Endodermal cell (in vitro differentiated cells): ENCODE data around the gene SH3PXD2A. TPM values are rescaled to one million over a fixed set of nuclear protein-coding genes. Genes with fewer than 3 reads are reported as not detected.

Source experiments
- DNase-seq: peaks from one replicate; pipeline ENCODE4 v3.0.0-alpha.2; 2017
- H3K27ac ChIP-seq: 2 replicates; pipeline ENCODE4 v1.5.1; 2013; ENCODE audit warnings: mild to moderate bottlenecking, low read depth, low read length, moderate library complexity
- H3K27me3 ChIP-seq: 2 replicates; pipeline ENCODE4 v1.6.1; 2013; ENCODE audit warnings: mild to moderate bottlenecking, low read length, moderate library complexity; ENCODE audit not compliant: insufficient read depth, control insufficient read depth, poor library complexity, severe bottlenecking
- H3K36me3 ChIP-seq: 2 replicates; pipeline ENCODE4 v1.7.0; 2013; ENCODE audit warnings: mild to moderate bottlenecking, low read length, moderate library complexity; ENCODE audit not compliant: control insufficient read depth, insufficient read depth
- H3K4me1 ChIP-seq: one replicate; pipeline ENCODE4 v1.7.0; 2013; ENCODE audit warnings: low read length; ENCODE audit not compliant: control insufficient read depth, insufficient read depth
- H3K4me3 ChIP-seq: 2 replicates; pipeline ENCODE4 v1.5.1; 2013; ENCODE audit warnings: mild to moderate bottlenecking, low read length, moderate library complexity
- H3K9ac ChIP-seq: 2 replicates; pipeline ENCODE4 v1.6.1; 2013; ENCODE audit warnings: mild to moderate bottlenecking, low read length, moderate library complexity; ENCODE audit not compliant: poor library complexity, severe bottlenecking; ENCODE audit errors: extremely low read depth
- H3K9me3 ChIP-seq: 2 replicates; pipeline ENCODE4 v1.6.1; 2013; ENCODE audit warnings: mild to moderate bottlenecking, low read length, moderate library complexity; ENCODE audit not compliant: control insufficient read depth
- H3K27ac Mint-ChIP-seq: 2 replicates; pipeline ENCODE4 v1.8.0; 2020; ENCODE audit warnings: mixed read lengths
- H3K27me3 Mint-ChIP-seq: 2 replicates; pipeline ENCODE4 v1.8.0; 2021; ENCODE audit warnings: mild to moderate bottlenecking, mixed read lengths; ENCODE audit not compliant: insufficient read depth
- H3K36me3 Mint-ChIP-seq: 2 replicates; pipeline ENCODE4 v1.8.0; 2020; ENCODE audit warnings: low read depth, mixed read lengths
- H3K4me1 Mint-ChIP-seq: 2 replicates; pipeline ENCODE4 v1.8.0; 2020; ENCODE audit warnings: mixed read lengths
- H3K4me3 Mint-ChIP-seq: 2 replicates; pipeline ENCODE4 v1.8.0; 2020; ENCODE audit warnings: mild to moderate bottlenecking, moderate library complexity, mixed read lengths
- H3K9me3 Mint-ChIP-seq: 2 replicates; pipeline ENCODE4 v1.8.0; 2020; ENCODE audit warnings: mild to moderate bottlenecking, mixed read lengths
- WGBS, 2 experiments: methylation state at CpG; one replicate each; pipeline versions ENCODE4 v1.1.5 to v1.1.7; 2013; ENCODE audit warnings: missing lambda C conversion rate in 2 of 2, mixed read lengths in 1 of 2; ENCODE audit not compliant: insufficient coverage in 1 of 2, insufficient read length in 1 of 2; 5-methylcytosine and 5-hydroxymethylcytosine counted together
- total RNA-seq, 2 donors: library from RNA; stranded (reverse); fragmentation: NEBNext Ultra II Directional in 1 of 2; extraction: Animal tissue kit (Norgen Biotek cat#: 25700) in 1 of 2; gene quantifications; 2 replicates in 1 of 2; 3 replicates in 1 of 2; pipeline ENCODE4 v1.2.1, GENCODE V29; 2021
- TF ChIP-seq, protein P1 (sequence below): fragments of 200-600 bp; sonication (generic); conservative IDR thresholded peaks from 2 replicates; pipeline ENCODE4 v1.5.0; 2021; ENCODE audit warnings: antibody characterized with exemption, mild to moderate bottlenecking

The SH3PXD2A gene
- total RNA-seq, 2 donors from 2014 or later: 15.7 to 22.6 TPM

DNA sequence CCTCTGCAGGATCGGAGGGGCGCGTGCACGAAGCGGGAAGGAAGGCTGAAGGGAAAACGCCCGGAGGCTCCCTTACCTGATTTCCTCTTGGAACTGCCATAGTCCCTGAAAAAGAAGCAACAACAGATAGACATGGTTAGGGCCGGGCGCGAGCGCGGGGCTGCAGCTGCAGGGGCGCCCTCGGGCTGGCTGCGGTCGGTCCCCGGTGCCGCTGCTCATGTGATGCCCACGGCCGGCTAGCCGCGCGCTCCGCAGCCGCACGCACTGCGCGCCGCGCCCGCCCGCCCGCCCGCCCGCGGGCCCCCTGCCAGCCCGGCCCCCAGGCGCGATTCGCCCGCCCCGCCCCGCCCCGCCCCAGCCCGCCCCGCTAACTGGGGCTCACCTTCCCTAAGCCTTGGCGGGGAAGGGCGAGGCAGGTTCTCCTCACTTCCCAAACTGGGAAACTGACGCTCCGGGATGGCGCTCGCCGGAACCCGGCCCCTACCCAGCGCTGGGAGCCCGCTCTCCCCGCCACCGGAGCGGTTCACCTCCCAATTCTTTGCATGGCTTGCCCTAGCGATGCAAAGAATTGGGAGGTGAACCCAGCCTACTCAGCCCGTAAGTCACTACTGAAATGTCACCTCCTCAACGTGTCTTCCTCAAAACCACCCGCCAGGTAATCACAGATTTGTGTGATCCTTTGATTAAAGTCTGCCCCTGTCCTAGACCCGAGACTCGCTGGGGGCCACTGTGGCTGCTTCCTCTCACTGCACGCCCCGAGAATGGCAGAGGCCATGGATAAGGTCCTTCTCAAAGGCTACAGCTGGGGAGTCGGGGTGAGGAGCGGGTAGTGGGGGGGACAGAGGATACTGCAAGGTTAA lies 162.2 kb downstream of the SH3PXD2A start:
- peaks cover 9% of the 10 kb centered on the region for H3K4me1 Mint-ChIP-seq
- 4 to 6% methylated on average over 21 to 60 of the region's 69 CpGs for WGBS, 2 experiments
- H3K27me3 Mint-ChIP-seq: peaks cover 46% of the 10 kb centered on the region
- TF ChIP-seq, protein P1, sequence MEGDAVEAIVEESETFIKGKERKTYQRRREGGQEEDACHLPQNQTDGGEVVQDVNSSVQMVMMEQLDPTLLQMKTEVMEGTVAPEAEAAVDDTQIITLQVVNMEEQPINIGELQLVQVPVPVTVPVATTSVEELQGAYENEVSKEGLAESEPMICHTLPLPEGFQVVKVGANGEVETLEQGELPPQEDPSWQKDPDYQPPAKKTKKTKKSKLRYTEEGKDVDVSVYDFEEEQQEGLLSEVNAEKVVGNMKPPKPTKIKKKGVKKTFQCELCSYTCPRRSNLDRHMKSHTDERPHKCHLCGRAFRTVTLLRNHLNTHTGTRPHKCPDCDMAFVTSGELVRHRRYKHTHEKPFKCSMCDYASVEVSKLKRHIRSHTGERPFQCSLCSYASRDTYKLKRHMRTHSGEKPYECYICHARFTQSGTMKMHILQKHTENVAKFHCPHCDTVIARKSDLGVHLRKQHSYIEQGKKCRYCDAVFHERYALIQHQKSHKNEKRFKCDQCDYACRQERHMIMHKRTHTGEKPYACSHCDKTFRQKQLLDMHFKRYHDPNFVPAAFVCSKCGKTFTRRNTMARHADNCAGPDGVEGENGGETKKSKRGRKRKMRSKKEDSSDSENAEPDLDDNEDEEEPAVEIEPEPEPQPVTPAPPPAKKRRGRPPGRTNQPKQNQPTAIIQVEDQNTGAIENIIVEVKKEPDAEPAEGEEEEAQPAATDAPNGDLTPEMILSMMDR: no peak
- Histone ChIP-seq H3K4me1 (peaks cover 6% of the 10 kb centered on the region), H3K9ac (no peak overlapping the region), H3K27me3 (peaks cover 37% of the 10 kb centered on the region), H3K9me3 (no peaks in the 10 kb centered on the region), H3K36me3 (no peaks in the 10 kb centered on the region), H3K4me3 (peak overlapping the region; percentile 71), H3K27ac (no peak overlapping the region)
- H3K4me3 Mint-ChIP-seq: peak overlapping the region; percentile 57
- no peak overlapping the region for H3K27ac Mint-ChIP-seq
- H3K36me3 Mint-ChIP-seq: no peaks in the 10 kb centered on the region
- no peaks in the 10 kb centered on the region for H3K9me3 Mint-ChIP-seq
- DNase-seq: peak; percentile 80

DNA sequence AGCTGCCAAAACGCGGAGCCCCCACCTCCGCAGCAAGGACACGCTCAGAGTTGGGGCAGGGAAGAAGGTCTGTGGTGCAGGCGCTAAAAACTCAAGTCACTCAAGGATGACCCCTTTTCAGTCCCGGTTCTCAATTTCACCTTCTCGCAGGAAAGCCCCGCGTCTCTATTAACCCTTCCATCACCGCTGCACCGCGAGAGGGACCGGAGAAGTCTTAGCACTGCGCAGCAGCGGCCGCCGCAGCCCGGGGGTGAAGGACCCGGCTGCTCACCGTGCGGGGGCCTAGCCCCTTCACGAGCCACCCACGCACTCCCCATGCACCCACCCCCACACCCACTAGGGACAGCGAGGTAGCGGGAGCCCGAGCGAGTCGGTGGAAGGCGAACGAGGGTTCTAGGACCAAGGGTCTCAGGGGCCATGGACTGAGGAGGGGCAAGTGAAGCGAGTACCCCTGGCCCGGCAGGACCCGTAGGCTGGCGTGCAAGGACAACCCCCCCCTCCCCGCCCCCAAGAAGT lies 162.9 kb downstream of the SH3PXD2A start:
- H3K27ac Mint-ChIP-seq: no peak overlapping the region

DNA sequence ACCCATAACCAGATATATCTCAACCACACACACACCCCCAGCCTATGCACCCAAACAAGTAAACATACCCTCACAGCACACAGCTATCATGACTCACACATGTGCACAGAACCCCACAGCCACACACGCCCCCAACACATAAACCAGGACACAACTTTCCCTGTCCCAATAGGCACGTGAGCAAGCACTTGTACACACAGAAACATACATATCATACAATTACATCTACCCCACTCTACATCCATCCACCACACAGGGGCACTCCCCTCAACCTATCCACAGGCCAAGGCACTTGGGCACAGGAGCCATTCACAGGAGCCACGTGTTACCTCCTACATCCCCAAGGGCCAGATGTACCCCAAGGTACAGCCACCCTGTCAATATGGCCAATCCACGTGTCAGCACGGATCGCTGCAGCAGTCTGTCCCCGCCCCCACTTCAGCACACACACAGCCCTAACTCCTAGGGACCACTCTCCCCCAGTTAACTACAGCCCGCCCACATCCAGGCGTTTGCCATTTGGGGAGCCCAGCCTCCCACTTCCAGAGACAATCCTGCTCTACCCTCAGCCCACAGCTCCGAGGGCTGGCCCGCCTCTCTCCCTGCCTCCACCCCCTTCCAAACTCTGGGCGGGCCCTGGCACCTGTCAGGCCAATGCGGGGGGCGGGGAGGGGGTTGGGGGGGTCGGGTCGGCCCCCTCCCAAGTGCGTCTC lies 163.5 kb downstream of the SH3PXD2A start:
- TF ChIP-seq, protein P1: no peak
- no peak overlapping the region for H3K4me3 ChIP-seq
- H3K9ac ChIP-seq: no peak overlapping the region
- 32 to 80% methylated on average over 4 to 17 of the region's 17 CpGs for WGBS, 2 experiments
- H3K36me3 Mint-ChIP-seq: no peaks in the 10 kb centered on the region
- H3K27ac ChIP-seq: no peak overlapping the region
- peaks cover 6% of the 10 kb centered on the region for H3K4me1 ChIP-seq
- H3K27me3 ChIP-seq: peaks cover 37% of the 10 kb centered on the region
- no peak overlapping the region for H3K27ac Mint-ChIP-seq
- DNase-seq: peak; percentile 72
- no peaks in the 10 kb centered on the region for H3K36me3 ChIP-seq
- peaks cover 9% of the 10 kb centered on the region for H3K4me1 Mint-ChIP-seq
- H3K27me3 Mint-ChIP-seq: peaks cover 46% of the 10 kb centered on the region
- no peaks in the 10 kb centered on the region for H3K9me3 Mint-ChIP-seq
- no peaks in the 10 kb centered on the region for H3K9me3 ChIP-seq
- peak overlapping the region; percentile 57 for H3K4me3 Mint-ChIP-seq

More for the DNA sequence above, 162.9 kb downstream of the SH3PXD2A start:
- H3K27me3 Mint-ChIP-seq: peaks cover 46% of the 10 kb centered on the region
- Histone ChIP-seq H3K27me3 (peaks cover 37% of the 10 kb centered on the region), H3K36me3 (no peaks in the 10 kb centered on the region), H3K9me3 (no peaks in the 10 kb centered on the region), H3K27ac (no peak overlapping the region), H3K9ac (no peak overlapping the region), H3K4me3 (peak overlapping the region; percentile 67), H3K4me1 (peaks cover 6% of the 10 kb centered on the region)
- no peaks in the 10 kb centered on the region for H3K36me3 Mint-ChIP-seq
- H3K4me3 Mint-ChIP-seq: peak overlapping the region; percentile 57
- peaks cover 9% of the 10 kb centered on the region for H3K4me1 Mint-ChIP-seq
- TF ChIP-seq, protein P1: no peak
- no peaks in the 10 kb centered on the region for H3K9me3 Mint-ChIP-seq
- WGBS, 2 experiments: 6% methylated on average over 7 to 35 of the region's 35 CpGs
- DNase-seq: peak; percentile 74
